Stomach smooth muscle (tissue), 2 donors: ENCODE measurements around the gene CEP104.
"Not testable (repeated sequence)": the region's sequence is repeated elsewhere in the genome, so short reads cannot be mapped to it uniquely, and the experiment has no call there.

Experiments
- H3K27ac ChIP-seq: one replicate; pipeline ENCODE4 v1.7.0; 2013; ENCODE audit warnings: mild to moderate bottlenecking, low read length, inconsistent platforms
- H3K27me3 ChIP-seq, 2 donors: one replicate each; pipeline ENCODE4 v1.7.0; 2013; ENCODE audit warnings: low read length in 2 of 2; ENCODE audit not compliant: insufficient read depth in 2 of 2, control insufficient read depth in 1 of 2
- H3K36me3 ChIP-seq, 2 donors: one replicate each; pipeline ENCODE4 v1.7.0; 2013; ENCODE audit warnings: low read length in 2 of 2; ENCODE audit not compliant: control insufficient read depth in 2 of 2, insufficient read depth in 2 of 2
- H3K4me1 ChIP-seq: one replicate; pipeline ENCODE4 v1.7.0; 2013; ENCODE audit warnings: low read length; ENCODE audit not compliant: control insufficient read depth, insufficient read depth
- H3K4me3 ChIP-seq, 2 donors: one replicate each; pipeline ENCODE4 v1.7.0; 2013; ENCODE audit warnings: low read length in 2 of 2
- H3K9ac ChIP-seq, 2 donors: one replicate each; pipeline ENCODE4 v1.7.0; 2013; ENCODE audit warnings: low read length in 2 of 2, mild to moderate bottlenecking in 1 of 2
- H3K9me3 ChIP-seq, 2 donors: one replicate each; pipeline ENCODE4 v1.7.0; 2013; ENCODE audit warnings: low read length in 2 of 2; ENCODE audit not compliant: control insufficient read depth in 2 of 2
- donor health status: healthy.
- donor health status: Pancreatic carcinoma.

The CEP104 gene

DNA sequence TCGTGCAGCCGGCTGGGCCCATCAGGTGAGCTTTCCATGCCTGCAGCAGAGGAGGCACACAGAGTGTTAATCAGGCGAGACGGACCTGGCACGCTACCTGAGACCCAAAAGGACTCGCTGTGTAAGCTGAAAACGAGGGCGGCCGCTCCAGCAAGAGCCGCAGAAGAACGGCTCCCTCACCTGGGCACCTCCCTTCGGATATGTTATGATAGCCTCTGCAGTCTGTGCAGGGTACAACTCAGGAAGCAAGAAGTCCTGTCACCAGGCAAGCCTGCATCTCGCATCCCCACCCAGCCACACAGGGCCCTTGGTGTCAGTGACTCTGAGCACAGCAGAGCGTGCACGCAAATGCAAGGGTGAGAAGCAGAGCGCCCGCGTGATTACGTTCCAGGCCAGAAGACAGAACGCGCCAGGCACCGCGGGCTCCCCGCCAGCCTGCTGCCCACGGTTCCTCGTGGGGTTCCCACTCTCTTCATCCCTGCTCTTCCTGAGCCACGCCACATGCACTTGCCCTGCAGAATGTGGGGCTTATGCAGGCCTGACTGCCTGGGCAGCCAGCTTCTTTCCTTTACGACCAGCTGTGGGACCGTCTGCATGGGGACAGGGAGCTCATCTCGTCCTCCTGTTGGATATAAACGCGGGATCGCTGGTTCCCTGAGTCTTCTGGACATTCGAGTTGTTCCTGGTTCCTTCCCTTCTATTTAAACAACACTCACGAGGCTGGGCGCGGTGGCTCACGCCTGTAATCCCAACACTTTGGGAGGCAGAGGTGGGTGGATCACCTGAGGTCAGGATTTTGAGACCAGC, 40.5 kb downstream of the CEP104 start:
- Histone ChIP-seq H3K36me3 (peaks cover 36 to 44% of the 10 kb centered on the region in 2 donors), H3K9me3 (no peaks in the 10 kb centered on the region)

DNA sequence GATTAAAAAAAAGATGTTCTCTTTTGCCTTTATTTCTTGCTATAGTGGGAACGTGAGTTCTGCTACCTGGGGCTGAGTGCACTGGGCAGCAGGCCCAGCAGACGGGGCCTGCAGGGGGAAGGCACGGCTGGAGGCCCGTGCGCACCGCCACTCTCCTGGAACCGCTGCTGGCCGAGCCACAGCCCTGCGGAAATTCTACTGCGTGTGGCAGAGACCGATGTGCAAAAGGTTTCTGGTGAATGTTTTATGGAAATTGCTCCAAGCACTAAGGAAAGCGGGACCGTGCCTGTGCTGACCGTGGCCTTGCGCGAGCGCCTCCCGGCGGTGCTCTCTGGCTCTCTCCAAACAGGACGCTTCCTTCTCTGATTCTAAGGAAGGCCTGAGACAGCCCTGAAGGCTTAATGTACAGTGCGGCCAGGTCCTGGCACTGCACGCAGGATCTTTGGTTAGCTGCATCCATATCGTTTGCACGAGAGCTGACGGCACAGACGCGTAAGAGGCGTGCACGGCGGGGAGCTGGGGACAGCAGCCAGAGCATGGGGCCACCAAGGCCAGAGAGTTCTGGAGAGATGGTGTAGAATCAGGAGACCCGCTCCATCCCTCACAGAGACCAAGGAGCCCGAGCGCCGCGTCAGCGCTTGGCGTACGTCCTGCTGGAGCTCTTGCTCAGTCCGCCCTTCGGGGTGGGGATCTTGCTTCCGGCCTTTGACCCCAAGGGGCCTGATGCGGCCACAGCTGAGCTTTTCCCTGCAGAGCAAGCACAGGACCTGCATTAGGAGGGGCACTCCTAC, 42.0 kb downstream of the CEP104 start:
- Histone ChIP-seq H3K27me3 (no peaks in the 10 kb centered on the region), H3K36me3 (peaks cover 26 to 32% of the 10 kb centered on the region in 2 donors), H3K4me1 (no peaks in the 10 kb centered on the region), H3K9me3 (no peaks in the 10 kb centered on the region), H3K4me3 (no peak overlapping the region), H3K27ac (no peak overlapping the region), H3K9ac (no peak overlapping the region)

More for the DNA sequence above, 40.5 kb downstream of the CEP104 start:
- H3K27me3 ChIP-seq, result no peaks in the 10 kb centered on the region
- no peak overlapping the region for H3K9ac ChIP-seq
- H3K4me1 ChIP-seq, result no peaks in the 10 kb centered on the region
- no peak overlapping the region for H3K27ac ChIP-seq
- H3K4me3 ChIP-seq, result no peak overlapping the region

- Histone ChIP-seq H3K27ac (no peak overlapping the region), H3K4me3 (no peak overlapping the region), H3K9ac (no peak overlapping the region), H3K27me3 (no peaks in the 10 kb centered on the region), H3K36me3 (peaks cover 18 to 27% of the 10 kb centered on the region in 2 donors), H3K9me3 (no peaks in the 10 kb centered on the region), H3K4me1 (no peaks in the 10 kb centered on the region)
Observed at GRCh38 chr1:3814065-3814464, 42.9 kb downstream of the CEP104 start.

DNA sequence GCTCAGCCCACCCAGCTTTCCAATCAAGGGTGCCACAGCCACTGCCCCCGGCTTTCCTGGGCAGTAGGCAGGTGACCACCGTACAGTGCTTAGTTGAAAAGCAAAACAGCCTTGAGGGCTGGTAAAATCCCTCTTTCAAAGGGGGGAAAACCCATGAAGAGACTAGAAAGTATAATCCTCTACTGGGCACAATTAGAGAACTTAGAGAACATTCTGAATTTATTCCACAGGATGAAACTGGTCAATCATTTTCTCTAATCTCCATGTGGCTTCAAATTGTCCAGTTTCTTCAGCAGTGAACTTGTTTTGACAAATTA, 45.5 kb downstream of the CEP104 start:
- H3K9ac ChIP-seq, result no peak overlapping the region
- peaks cover 17 to 23% of the 10 kb centered on the region in 2 donors for H3K36me3 ChIP-seq
- H3K4me3 ChIP-seq, result no peak overlapping the region
- H3K4me1 ChIP-seq, result no peaks in the 10 kb centered on the region
- H3K27ac ChIP-seq, result no peak overlapping the region
- H3K27me3 ChIP-seq, result no peaks in the 10 kb centered on the region
- no peaks in the 10 kb centered on the region for H3K9me3 ChIP-seq

- H3K9ac ChIP-seq, H3K27me3 ChIP-seq, H3K9me3 ChIP-seq, H3K4me1 ChIP-seq, H3K4me3 ChIP-seq, H3K27ac ChIP-seq: not testable (repeated sequence)
- H3K36me3 ChIP-seq, result peaks cover 12 to 13% of the 10 kb centered on the region in 2 donors
Observed at GRCh38 chr1:3810149-3810761, 46.8 kb downstream of the CEP104 start.

DNA sequence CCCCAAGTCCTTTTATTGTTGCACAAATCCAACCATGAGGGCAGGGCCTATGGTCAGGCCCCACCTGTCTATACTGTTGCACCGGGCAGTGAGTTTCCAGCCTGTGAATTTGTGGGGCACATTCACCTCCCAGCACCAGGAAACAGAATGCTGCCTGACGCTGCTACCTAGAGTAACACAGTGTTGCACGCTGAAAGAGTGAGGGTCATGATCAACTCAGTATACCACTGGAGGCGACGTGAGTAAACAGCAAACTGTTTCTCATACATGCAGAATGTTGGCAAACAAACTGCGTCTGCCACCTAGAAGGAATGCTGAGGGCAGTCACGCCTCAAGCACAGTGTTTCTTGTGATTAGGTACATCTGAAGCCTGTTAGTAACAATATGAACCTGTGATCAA, 47.3 kb downstream of the CEP104 start:
- Histone ChIP-seq H3K27ac (no peak overlapping the region), H3K4me3 (no peak overlapping the region), H3K36me3 (peaks cover 6 to 7% of the 10 kb centered on the region in 2 donors), H3K9ac (no peak overlapping the region), H3K4me1 (no peaks in the 10 kb centered on the region), H3K27me3 (no peaks in the 10 kb centered on the region), H3K9me3 (no peaks in the 10 kb centered on the region)

GRCh38 chr1:3807769-3808168, 49.2 kb downstream of the CEP104 start:
- no peak overlapping the region for H3K9ac ChIP-seq
- H3K4me1 ChIP-seq, result no peaks in the 10 kb centered on the region
- H3K36me3 ChIP-seq, result no peaks in the 10 kb centered on the region
- no peaks in the 10 kb centered on the region for H3K9me3 ChIP-seq
- peaks cover 0 to 4% of the 10 kb centered on the region in 2 donors for H3K27me3 ChIP-seq
- no peak overlapping the region for H3K27ac ChIP-seq
- no peak overlapping the region for H3K4me3 ChIP-seq

GRCh38 chr1:3805038-3805437, 52.0 kb downstream of the CEP104 start:
- Histone ChIP-seq H3K36me3 (no peaks in the 10 kb centered on the region), H3K9me3 (no peaks in the 10 kb centered on the region), H3K27ac (no peak overlapping the region), H3K4me1 (no peaks in the 10 kb centered on the region), H3K4me3 (no peak overlapping the region), H3K9ac (no peak overlapping the region), H3K27me3 (peaks cover 0 to 8% of the 10 kb centered on the region in 2 donors)

DNA sequence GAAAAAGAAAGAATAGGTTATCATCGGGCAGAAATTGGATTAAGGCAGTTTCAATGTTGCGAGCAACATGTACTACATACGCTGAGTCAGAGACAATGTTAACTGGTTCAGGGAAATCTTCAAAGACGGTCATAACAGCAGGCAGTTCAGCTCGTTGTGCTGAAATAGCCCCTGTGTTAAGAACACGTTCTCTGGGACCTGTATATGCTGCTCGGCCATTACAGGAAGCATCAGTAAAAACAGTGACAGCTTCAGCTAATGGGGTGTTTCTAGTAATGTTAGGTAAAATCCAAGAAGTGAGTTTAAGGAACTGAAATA, 52.4 kb downstream of the CEP104 start:
- not testable (repeated sequence) for H3K27ac ChIP-seq, H3K36me3 ChIP-seq, H3K4me1 ChIP-seq

DNA sequence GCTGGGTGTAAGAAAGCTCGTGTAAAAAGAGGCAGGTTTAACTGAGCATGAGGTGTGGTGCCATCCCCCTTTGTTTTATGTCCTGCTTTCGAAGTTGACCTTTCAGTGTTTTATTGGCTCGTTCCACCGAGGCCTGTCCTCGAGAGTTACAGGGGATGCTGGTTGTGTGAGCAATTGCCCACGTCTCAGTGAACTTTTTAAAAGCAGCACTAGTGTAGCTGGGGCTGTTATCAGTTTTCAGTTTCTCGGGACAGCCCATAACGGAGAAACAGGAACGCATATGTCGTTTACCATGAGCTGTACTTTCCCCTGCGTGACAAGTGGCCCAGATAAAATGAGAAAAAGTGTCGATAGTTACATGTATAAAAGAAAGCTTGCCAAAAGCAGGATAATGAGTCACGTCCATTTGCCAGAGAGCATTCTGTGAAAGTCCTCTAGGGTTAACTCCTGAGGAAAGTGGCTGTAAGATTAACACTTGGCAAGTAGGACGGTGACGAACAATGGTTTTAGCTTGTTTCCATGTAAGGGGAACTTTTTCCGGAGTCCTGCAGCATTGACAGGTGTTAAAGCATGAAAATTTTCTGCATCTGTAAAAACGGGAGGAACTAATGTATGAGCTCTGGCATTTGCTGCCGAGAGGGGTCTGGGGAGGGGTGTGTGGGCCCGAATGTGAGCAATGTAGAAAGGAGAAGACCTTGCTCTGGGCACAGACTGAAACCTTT, 52.9 kb downstream of the CEP104 start:
- no peak overlapping the region for H3K27ac ChIP-seq

More for the DNA sequence above, 52.4 kb downstream of the CEP104 start:
- H3K27me3 ChIP-seq, result peaks cover 0 to 11% of the 10 kb centered on the region in 2 donors
- H3K4me3 ChIP-seq, H3K9ac ChIP-seq, H3K9me3 ChIP-seq: not testable (repeated sequence)

More for the DNA sequence above, 52.9 kb downstream of the CEP104 start:
- H3K27me3 ChIP-seq, result peaks cover 0 to 11% of the 10 kb centered on the region in 2 donors
- H3K9ac ChIP-seq, result no peak overlapping the region
- H3K4me1 ChIP-seq, result no peaks in the 10 kb centered on the region
- H3K4me3 ChIP-seq, result no peak overlapping the region
- no peaks in the 10 kb centered on the region for H3K36me3 ChIP-seq
- no peaks in the 10 kb centered on the region for H3K9me3 ChIP-seq
